GM19324 (cell line): Measurements from ENCODE around the gene ZNF84.
A peak's percentile ranks its signal among the peaks of the same experiment; 100 is the strongest.

Experiments
- ATAC-seq: cut with Tn5 transposase; IDR thresholded peaks from one replicate; pipeline ENCODE4 v1.9.1; 2021; ENCODE audit warnings: mild to moderate bottlenecking, moderate library complexity; ENCODE audit not compliant: unreplicated experiment, low FRiP score

ZNF84 gene

DNA sequence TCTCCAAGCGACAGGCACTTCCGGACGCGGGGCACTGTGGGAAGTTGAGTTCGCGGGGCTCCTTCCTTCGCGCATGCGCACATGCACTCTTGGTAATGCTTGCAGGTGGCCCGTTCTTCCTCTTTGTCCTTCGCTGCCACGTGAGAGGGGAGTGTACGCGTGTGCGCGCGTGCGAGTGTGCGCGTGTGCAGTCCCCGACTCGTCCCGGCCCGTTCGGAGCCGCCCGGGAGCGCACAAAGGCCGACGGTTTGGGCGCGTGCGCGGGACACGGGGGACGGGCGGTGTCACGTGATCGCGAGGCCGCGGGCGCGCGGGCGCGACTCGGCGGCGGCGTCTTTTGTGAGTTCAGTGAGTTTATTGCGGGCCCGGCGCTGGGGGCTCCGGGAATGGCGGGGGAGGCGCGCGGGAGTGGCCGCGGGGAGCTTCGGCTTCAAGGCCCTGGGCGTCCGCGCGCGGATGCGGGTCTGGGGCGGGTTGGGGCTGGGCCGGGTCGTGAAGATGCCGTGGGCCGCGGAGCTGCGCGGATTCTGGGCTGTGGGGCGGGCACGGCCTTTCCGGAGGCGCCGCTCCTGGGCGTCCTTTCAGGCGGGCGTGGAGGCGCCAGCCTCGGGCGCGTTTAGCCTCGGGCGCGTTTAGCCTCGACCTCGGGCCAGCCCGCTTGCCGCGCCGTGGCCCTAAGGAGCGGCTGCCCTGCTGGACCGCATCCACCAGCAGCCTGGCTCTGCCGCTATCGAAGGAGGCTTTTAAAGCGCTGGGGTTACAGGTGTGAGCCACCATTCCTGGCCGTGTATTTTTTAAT, at the start of gene ZNF84:
Gene ZNF84 (plus strand): TSS at position 303 of the 799 bp plus-strand sequence. CDS start 3,959 bp downstream, outside the sequence.
- peak; percentile 99 for ATAC-seq

DNA sequence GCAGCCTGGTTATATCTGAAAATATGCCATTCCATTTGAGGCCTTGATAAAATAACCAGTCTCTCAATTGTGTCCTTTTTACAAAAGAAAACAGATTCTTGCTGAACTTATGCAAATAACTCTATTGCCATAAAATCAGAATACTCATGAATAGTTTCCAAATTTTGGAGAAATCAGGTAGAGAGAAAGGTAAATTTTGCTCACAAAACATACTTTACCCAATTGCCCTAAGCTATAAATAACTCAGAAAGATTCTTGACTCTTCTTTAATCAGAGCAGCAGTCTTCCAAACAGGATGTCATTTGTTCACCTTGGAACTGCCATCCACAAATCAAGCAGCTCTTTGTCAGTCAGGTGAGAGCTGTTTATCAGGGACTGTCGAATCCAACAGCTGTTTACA, 38.6 kb upstream of the ZNF84 start:
- no peak for ATAC-seq

DNA sequence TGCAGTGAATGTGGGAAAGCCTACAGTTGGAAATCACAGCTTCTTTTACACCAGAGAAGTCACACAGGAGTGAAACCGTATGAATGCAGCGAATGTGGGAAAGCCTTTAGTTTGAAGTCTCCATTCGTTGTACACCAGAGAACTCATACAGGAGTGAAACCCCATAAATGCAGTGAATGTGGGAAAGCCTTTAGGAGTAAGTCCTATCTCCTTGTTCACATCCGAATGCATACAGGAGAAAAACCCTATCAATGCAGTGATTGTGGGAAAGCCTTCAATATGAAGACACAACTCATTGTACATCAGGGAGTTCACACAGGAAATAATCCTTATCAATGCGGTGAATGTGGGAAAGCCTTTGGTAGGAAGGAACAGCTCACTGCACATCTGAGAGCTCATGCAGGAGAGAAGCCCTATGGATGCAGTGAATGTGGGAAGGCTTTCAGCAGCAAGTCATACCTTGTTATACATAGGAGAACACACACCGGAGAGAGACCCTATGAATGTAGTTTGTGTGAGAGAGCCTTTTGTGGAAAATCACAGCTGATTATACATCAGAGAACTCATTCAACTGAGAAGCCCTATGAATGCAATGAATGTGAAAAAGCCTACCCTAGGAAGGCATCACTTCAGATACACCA, 26.5 kb upstream of the ZNF84 start:
- ATAC-seq = no peak

DNA sequence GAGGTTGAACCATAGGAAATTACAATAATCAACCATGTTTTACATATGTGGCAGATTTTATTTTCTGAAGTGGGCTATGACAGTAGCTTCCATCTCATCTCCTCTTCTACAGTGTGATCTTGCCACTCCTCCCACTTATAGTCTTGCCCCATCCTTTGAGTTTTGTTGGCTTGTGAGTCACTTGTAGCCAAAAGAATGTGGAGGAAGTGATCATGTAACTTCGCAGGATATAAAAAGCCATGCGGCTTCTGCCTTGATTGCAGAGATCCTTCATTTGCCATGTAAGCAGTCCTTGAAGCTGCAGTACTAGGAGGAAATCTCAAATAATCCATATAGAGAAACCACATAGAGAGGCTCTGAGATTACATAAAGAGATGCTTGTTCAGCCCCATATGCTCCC, 13.7 kb upstream of the ZNF84 start:
- ATAC-seq = no peak

DNA sequence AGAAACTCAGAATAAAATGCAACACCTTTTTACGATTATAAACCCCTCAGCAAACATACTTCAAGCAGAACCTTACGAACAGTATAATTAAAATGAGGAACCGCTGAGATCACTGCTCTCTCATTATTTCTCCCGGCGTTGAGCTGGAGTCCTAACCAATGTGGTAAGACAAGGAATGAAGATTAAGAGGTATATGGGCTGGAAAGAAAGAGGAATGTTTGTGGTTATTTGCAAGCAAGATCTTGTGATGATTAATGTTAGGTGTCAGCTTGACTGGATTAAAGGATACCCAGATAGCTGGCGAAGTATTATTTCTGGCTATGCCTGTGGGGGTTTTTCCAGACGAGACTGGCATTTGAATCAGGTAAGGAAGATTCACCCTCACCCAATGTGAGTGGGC, 10.3 kb upstream of the ZNF84 start:
- no peak for ATAC-seq

DNA sequence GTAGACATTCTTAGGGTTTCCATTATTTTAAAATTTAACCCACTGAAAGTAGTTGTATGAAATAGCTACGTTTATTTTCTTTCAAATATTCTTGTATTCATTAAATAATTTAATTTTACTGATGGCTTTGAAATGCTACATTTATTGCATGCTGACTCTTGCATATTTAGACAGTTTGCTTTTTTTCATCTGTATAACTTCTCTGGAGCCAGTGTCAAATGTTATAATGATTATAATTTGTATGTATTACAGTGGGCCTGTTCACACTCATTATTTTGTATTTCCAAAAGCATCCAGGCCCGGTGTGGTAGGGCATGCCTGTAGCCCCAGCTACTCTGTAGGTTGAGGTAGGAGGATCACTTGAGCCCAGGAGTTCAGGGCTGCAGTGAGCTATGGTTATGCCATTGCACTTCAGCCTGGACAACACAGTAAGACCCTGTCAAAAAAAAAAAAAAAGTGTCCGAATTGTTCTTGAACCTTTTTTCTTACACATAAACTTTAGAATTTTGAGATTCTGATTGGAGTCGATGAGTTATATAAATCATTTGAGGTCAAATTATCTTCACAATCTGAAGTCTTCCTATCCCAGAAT, 905 bp downstream of the ZNF84 start:
- ATAC-seq = no peak

DNA sequence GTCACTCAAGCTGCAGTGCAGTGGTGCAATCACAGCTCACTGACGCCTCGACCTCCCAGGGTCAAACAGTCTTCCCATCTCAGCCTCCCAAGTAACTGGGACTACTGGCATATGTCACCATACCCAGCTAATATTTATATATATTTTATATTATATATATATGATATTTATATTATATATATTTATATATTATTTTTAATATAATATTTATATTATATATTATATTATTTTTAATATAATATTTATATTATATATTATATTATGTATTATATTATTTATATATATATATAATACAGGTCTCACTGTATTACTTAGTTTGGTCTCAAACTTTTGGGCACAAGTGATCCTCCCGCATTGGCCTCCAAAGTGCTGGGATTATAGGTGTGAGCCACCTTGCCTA, 9.4 kb downstream of the ZNF84 start:
- ATAC-seq = no peak

DNA sequence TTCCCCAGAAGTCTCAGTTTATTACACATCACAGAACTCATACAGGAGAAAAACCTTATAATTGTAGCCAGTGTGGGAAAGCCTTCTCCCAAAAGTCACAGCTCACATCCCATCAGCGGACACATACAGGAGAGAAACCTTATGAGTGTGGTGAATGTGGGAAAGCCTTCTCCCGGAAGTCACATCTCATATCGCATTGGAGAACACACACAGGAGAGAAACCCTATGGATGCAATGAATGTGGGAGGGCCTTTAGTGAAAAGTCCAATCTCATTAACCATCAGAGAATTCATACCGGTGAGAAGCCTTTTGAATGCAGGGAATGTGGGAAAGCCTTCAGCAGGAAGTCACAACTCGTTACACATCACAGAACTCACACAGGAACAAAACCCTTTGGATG, 20.1 kb downstream of the ZNF84 start:
- ATAC-seq = no peak

DNA sequence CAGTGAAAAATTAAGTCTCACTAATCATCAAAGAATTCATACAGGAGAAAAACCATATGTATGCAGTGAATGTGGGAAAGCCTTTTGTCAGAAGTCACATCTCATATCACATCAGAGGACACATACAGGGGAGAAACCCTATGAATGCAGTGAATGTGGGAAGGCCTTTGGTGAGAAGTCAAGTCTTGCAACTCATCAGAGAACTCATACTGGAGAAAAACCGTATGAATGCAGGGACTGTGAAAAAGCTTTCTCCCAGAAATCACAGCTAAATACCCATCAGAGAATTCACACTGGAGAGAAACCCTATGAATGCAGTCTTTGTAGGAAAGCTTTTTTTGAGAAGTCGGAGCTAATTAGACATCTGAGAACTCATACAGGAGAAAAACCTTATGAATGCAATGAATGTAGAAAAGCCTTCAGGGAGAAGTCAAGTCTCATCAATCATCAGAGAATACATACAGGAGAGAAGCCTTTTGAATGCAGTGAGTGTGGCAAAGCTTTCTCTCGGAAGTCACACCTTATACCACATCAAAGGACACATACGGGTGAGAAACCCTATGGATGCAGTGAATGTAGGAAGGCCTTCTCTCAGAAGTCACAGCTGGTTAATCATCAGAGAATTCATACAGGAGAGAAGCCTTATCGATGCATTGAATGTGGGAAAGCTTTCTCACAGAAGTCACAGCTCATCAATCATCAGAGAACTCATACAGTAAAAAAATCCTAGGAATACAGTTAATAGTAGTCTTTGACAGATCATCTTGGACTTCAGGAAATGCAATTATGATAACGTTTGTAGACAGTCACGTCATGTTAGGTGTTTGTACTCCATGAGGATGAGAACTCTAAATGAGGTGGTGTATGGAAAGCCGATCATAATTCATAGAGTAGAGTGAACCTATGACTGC, 21.1 kb downstream of the ZNF84 start:
- ATAC-seq = no peak

DNA sequence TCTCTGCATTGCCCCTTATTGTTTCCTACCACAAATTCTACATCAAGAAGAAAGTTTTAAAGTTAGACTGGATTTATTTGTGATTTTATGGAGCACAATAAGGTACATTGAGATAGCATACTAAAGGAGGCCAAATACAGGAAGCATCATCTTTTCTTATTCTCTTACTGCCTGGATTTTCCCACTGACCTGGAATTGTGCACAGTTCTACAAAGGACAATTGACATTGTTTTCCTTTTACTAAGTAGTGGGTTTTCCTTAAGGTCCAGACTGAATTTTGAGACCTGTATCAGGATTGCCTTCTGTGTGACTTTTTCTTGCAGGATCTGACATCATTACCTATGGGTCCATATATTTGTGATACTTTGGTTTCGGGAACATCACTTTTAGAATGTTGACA, 24.6 kb downstream of the ZNF84 start:
- ATAC-seq = no peak

DNA sequence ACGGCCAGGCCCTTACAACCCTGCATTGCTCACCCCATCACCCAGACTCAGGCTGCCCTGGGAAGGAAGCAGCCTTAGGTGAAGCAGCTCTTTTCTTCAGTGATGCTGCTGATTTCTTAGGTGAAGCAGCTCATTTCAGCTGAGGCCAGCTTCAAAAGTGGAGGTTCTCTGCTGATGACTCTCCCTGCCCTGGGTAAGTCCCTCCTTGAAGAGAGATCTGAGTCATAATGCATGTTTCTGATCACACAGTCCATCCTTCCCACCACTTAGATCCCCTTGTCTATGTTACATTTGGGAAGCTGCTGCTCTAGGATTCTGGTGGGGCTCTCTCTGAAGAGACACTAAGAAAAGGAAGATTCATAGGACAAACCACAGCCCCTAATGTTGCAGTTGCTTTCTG, 26.2 kb downstream of the ZNF84 start:
- ATAC-seq = no peak

DNA sequence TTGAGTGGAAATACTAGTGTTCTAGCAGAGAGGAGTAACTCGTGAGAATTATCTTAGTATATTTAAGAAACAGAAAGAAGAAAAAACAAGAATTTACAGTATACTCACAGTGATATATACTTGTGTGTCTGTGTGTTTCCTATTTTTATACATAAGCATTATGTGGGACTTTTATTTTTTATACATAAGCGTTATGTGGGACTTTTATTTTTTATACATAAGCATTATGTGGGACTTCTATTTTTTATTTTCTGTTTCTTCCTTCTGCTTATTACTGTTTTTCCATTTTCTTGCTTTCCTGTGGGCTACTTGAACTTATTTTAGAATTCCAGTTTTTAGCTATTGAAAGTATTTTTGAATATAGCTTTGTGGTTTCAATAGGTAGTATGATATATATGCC, 36.5 kb downstream of the ZNF84 start:
- no peak for ATAC-seq

DNA sequence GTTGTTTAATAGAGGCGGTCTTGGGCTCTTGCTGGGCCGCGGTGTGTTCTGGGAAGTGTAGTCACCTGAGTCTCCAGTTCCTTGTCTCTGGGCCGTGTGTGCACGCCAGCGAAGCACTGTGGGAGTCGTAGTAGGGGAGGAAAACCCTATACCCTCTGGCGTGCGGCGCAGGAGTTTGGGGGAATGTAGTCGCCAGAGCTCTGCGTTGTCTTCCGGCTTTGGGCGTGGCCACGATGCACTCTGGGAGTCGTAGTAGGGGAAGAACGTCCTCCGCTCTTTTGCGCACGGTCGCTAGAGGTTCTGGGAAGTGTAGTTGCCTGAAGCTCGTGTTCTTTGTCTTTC, 42.7 kb downstream of the ZNF84 start:
- ATAC-seq = peak; percentile 83

DNA sequence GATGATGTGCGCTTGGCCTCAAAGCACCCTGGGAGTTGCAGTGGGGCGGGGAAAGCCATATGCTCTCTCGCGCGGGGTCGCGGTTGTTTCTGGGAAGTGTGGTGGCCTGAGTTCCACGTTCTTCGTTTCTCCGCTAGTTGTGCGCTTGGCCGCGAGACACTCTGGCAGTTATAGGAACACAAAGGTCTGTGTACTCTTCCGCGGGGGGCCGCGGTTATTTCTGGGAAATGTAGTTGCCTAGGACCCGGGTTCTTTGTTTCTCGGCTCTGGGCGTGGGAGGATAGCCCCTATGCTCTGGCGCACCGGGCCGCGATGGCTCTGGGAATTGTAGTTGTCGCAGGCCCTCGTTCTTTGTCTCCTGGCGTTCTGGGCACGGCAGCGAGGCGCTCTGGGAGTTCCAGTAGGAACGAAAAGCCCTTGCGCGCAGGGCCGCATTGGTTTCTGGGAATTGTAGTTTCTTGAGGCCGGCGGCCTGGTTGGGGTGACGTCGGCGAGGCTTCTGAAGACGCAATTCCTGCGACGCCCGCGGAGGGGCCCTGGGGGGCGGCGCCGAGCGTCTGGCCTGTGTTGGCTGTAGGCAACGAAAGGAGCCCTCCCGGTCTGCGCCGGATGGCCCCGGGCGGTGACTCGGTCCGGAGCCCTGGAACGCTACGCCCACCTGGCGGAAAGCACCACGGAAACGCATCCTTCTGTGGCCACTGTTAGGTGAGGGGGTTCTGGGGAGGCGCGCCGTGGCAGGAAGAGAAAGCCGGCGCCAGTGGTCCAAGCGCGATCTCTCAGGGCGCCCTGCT, 43.3 kb downstream of the ZNF84 start, which contains the start of gene ZNF140:
Gene ZNF140 (plus strand): TSS at position 556 of the 791 bp plus-strand sequence. CDS start 398 bp downstream, outside the sequence.
- ATAC-seq = peak; percentile 78

DNA sequence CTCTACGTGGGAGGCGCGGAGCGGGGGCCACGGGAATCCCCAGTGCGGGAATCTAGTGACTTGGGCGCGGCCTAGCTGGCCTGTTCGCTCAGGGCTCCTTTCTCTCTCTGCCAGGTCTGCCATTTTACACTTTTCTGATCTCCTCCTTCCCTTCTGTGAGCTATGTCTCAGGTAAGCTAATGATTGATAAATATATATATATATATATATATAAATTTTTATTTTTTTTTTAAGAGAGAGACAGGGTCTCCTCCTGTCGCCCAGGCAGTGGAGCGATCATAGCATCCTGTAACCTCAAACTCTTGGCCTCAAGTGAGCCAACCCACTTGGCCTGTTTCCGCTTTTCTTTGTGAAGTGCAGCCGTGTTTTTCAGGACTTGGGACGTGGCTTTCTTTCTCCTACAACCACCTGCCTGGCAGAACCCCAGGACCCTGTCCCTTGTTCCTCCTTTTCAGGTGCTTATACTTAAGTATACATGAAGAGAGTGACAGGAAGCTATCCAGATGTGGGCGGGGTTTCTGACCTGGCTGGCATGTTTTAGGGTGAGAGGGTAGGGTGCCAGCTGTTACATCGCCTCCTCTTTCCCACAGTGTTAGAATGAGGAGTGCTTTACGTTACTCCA, 44.0 kb downstream of the ZNF84 start:
- ATAC-seq = no peak

DNA sequence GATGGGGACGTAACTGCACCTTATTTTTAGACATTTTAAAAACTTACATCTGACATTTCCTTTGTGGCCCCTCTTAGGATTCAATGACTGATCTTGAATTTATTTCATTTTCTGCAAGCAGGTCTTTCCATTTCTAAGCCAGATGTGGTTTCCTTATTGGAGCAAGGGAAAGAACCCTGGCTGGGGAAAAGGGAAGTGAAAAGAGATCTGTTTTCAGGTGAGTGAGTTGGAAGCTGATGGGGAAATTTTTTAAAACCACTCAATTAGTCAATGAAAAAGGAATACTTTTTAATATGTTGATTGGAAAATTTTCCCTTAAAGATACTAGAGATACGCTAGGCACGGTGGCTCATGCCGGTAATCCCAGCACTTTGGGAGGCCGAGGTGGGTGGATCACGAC, 46.0 kb downstream of the ZNF84 start:
- ATAC-seq = no peak

DNA sequence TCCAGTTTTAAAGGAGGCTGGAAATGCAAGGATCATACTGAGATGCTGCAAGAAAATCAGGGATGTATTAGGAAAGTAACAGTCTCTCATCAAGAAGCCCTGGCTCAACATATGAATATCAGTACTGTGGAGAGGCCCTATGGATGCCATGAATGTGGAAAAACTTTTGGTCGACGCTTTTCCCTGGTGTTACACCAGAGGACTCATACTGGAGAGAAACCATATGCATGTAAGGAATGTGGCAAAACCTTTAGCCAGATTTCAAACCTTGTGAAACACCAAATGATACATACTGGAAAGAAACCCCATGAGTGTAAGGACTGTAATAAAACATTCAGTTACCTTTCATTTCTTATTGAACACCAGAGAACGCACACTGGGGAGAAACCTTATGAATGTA, 68.3 kb downstream of the ZNF84 start:
- no peak for ATAC-seq

DNA sequence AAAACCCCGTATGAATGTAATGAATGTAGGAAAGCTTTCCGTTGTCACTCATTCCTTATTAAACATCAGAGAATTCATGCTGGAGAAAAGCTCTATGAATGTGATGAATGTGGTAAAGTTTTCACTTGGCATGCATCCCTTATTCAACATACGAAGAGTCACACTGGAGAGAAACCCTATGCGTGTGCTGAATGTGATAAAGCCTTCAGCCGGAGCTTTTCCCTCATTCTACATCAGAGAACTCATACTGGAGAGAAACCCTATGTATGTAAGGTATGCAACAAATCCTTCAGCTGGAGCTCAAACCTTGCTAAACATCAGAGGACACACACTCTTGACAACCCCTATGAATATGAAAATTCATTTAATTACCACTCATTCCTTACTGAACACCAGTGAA, 68.9 kb downstream of the ZNF84 start:
- no peak for ATAC-seq

DNA sequence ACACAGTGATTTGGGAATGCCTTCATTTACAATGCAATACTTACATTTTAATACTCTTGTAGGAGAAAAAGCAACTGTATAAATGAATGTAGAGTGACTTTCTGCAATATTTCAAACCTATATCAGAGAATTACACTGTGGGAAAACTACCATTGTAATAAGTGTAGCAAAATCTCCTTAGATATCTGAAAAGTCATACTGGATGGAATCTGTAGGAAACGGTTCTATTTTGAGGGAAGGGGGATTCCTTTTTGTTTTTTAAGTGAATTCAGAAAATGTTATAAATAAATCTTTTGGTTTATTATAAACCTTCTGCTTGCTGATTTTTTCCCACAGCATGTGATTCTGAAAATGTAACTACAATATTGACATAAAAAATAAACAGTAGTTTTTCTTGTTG, 69.8 kb downstream of the ZNF84 start:
- ATAC-seq = no peak

DNA sequence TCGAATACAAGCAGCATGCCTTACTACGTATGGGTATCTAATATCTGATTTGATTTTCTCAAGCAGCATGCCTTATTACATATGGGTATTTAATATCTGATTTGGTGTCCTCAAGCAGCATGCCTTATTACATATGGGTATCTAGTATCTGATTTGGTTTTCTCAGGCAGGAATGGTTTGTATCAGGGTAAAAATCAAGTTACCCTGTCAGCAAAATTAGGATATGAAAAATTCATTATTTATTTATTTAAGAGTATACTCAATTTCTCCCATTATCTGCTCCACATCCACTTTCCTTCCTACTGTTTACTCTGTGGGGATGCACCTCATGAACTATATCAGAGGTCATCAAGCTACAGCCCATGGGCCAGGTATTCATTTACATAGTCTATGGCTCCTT, 70.8 kb downstream of the ZNF84 start:
- no peak for ATAC-seq
